HG02973 (cell line): Measurements from ENCODE around the gene PRDM11.

Experiments used
- ATAC-seq: cut with Tn5 transposase; IDR thresholded peaks from one replicate; pipeline ENCODE4 v1.9.1; 2021; ENCODE audit warnings: moderate library complexity; ENCODE audit not compliant: unreplicated experiment

Gene PRDM11

GRCh38 chr11:45173064-45173463 is 26.6 kb downstream of the PRDM11 start:
- ATAC-seq, result no peak

GRCh38 chr11:45174168-45174835 is 27.9 kb downstream of the PRDM11 start:
- ATAC-seq, result no peak

GRCh38 chr11:45174963-45175362 is 28.5 kb downstream of the PRDM11 start:
- ATAC-seq, result no peak

GRCh38 chr11:45176996-45177395 is 30.6 kb downstream of the PRDM11 start:
- no peak for ATAC-seq

GRCh38 chr11:45178223-45178622 is 31.8 kb downstream of the PRDM11 start:
- ATAC-seq, result no peak

GRCh38 chr11:45178890-45179671 is 32.6 kb downstream of the PRDM11 start:
- no peak for ATAC-seq

- no peak for ATAC-seq
Measured at GRCh38 chr11:45179686-45180178, 33.3 kb downstream of the PRDM11 start.

- no peak for ATAC-seq
Measured at GRCh38 chr11:45180179-45180847, 33.9 kb downstream of the PRDM11 start.

GRCh38 chr11:45180848-45181192 is 34.4 kb downstream of the PRDM11 start:
- no peak for ATAC-seq

- no peak for ATAC-seq
Measured at GRCh38 chr11:45181193-45181888, 34.9 kb downstream of the PRDM11 start.

GRCh38 chr11:45181889-45182550 is 35.6 kb downstream of the PRDM11 start:
- ATAC-seq, result no peak

- no peak for ATAC-seq
Measured at GRCh38 chr11:45182902-45183301, 36.5 kb downstream of the PRDM11 start.

GRCh38 chr11:45184640-45185039 is 38.2 kb downstream of the PRDM11 start:
- ATAC-seq, result no peak

- ATAC-seq, result no peak
Measured at GRCh38 chr11:45185228-45185729, 38.8 kb downstream of the PRDM11 start.

GRCh38 chr11:45187375-45187774 is 40.9 kb downstream of the PRDM11 start:
- no peak for ATAC-seq

- no peak for ATAC-seq
Measured at GRCh38 chr11:45188127-45188526, 41.7 kb downstream of the PRDM11 start.

GRCh38 chr11:45189230-45189629 is 42.8 kb downstream of the PRDM11 start:
- no peak for ATAC-seq

GRCh38 chr11:45193695-45194094 is 47.3 kb downstream of the PRDM11 start:
- ATAC-seq, result no peak

- ATAC-seq, result no peak
Measured at GRCh38 chr11:45204761-45205160, 58.3 kb downstream of the PRDM11 start.

- ATAC-seq, result no peak
Measured at GRCh38 chr11:45205978-45206377, 59.5 kb downstream of the PRDM11 start.

GRCh38 chr11:45208135-45208534 is 61.7 kb downstream of the PRDM11 start:
- ATAC-seq, result no peak
